ENCODE results near the gene DNAAF1.
"Not testable (repeated sequence)": the region's sequence is repeated elsewhere in the genome, so short reads cannot be mapped to it uniquely, and the experiment has no call there.

The DNAAF1 gene

GRCh38 chr16:84184775-84185174, 39.7 kb downstream of the DNAAF1 start:
- no peak for DNase-seq (ENCODE audit: low spot score)

DNA sequence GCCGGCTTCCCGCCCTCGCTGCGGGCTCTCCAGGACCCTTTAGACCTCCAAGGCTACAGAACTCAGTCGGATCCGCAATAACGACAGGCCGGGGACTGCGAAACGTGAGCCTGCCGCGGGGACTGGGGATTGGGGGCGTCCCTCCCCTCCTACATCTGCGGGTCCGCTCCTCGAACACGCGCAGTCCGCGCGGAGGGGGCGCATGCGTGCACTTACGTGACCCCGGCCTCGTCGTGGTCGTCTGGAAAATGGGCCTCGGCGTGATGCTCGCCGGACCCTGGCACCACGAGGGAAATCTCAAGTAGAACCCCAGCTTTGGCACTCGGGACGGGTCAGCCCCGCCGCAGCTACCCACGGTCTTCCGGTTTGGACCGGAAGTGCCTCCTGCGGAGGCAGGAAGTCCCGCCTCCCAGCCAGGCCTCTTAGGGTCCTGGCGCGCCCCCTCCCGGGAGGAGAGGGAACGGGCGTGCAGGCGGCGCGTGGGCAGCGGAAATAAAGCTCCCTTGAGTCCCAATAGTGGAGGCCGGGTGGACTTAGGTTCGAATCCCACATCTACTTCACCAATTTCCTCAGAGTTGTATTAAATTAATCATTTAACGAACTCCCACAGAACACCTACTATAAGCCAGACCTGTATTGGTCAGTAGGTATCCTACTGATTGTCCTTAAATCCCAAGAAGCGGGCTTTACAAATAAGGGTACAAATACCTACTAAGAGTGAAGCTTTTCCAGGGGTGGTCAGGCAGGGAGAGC, 41.8 kb downstream of the DNAAF1 start, which contains the start of gene TAF1C:
Gene TAF1C (minus strand): TSS at position 373 of the 753 bp plus-strand sequence. CDS start 2,069 bp downstream, outside the sequence.
- peak; percentile 98 for DNase-seq (ENCODE audit: low spot score)

GRCh38 chr16:84190731-84191388, 45.8 kb downstream of the DNAAF1 start, which contains the start of gene ADAD2:
Gene ADAD2, plus strand, starts transcription at chr16:84191157. Its CDS starts 74 bp downstream, at chr16:84191231.
- DNase-seq (ENCODE audit: low spot score) = peak; percentile 59

GRCh38 chr16:84191466-84191865, 46.4 kb downstream of the DNAAF1 start:
- DNase-seq (ENCODE audit: low spot score) = no peak

DNA sequence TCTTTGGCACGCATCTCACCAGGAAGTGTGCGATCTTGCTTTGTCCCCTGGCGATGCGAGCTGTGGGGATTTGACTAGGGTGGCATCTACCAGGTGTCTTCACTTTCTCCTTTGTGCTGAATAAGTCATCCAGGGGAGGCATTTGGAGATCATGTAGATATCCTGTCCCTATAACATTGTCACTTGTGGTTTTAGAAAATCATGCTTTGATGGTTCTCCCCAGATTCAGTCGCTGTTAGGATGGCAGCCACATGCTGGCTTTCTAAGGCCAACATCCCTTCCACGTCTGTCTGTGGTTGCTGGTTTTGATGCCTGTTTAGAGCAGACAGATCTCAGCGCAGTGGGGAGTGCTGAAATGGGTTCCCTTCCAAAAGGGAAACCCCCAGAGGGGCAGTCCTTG, 48.4 kb downstream of the DNAAF1 start:
- DNase-seq (ENCODE audit: low spot score) = no peak

- no peak for DNase-seq (ENCODE audit: low spot score)
Measured at GRCh38 chr16:84194018-84194417, 48.9 kb downstream of the DNAAF1 start.

DNA sequence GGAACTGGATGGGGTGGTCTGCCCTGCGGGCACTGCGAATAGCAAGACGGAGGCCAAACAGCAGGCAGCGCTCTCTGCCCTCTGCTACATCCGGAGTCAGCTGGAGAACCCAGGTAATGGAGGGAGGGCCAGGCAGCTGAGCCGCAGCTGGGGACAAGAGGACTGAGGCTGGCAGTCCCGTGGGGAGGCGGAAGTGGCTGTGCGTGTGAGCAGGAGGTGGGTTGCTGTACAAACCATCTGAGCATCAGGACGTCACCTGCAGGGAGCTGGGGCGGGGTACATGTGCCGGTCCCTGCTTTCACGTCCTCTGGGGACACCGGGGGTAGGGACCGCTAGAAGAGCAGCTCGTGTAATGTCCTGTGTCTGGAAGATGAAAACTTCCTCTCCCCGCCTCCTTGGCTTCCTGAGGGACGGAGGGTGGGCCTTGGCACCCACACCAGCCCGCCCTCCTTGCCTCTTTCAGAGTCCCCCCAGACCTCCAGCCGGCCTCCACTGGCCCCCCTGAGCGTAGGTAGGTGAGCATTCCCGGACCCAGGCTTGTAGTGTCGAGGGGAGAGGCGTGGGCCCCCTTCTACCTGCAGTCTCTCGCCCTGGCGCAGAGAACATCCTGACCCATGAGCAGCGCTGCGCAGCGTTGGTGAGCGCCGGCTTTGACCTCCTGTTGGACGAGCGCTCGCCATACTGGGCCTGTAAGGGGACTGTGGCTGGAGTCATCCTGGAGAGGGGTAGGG, 49.5 kb downstream of the DNAAF1 start:
- DNase-seq (ENCODE audit: low spot score) = no peak

DNA sequence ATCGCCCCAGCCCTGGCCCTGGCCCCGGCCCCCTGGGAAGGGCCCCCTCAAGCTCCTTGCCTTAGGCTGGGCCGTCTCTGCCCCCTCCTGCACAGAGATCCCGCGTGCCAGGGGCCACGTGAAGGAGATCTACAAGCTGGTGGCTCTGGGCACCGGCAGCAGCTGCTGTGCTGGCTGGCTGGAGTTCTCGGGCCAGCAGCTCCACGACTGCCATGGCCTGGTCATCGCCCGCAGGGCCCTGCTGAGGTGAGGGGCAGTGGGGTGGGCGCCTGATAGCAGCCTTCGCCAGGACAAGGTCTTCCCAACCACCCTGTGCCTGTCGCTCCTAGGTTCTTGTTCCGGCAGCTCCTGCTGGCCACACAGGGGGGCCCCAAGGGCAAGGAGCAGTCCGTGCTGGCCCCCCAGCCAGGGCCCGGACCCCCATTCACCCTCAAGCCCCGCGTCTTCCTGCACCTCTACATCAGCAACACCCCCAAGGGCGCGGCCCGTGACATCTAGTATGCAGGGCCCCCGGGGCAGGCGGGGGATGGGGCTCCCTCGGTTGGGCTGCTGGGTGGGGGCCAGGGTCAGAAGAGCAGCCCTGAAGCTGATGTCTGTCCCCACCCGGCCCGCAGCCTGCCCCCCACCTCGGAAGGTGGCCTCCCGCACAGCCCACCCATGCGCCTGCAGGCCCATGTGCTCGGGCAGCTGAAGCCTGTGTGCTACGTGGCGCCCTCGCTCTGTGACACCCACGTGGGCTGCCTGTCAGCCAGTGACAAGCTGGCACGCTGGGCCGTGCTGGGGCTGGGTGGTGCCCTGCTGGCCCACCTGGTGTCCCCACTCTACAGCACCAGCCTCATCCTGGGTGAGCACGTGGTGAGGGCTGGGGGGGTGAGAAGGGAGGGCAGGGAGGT, 50.3 kb downstream of the DNAAF1 start:
- DNase-seq (ENCODE audit: low spot score) = no peak

DNA sequence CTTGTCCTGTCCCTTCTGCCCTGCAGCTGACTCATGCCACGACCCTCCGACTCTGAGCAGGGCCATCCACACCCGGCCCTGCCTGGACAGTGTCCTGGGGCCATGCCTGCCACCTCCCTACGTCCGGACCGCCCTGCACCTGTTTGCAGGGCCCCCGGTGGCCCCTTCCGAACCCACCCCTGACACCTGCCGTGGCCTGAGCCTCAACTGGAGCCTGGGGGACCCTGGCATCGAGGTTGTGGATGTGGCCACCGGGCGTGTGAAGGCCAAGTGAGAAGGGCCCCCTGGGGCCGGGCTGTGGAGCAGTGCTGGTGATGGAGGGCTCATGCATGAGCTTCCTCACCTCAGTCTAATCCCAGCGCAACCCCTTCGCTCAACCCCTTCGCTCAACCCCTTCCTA, 51.0 kb downstream of the DNAAF1 start:
- no peak for DNase-seq (ENCODE audit: low spot score)

DNA sequence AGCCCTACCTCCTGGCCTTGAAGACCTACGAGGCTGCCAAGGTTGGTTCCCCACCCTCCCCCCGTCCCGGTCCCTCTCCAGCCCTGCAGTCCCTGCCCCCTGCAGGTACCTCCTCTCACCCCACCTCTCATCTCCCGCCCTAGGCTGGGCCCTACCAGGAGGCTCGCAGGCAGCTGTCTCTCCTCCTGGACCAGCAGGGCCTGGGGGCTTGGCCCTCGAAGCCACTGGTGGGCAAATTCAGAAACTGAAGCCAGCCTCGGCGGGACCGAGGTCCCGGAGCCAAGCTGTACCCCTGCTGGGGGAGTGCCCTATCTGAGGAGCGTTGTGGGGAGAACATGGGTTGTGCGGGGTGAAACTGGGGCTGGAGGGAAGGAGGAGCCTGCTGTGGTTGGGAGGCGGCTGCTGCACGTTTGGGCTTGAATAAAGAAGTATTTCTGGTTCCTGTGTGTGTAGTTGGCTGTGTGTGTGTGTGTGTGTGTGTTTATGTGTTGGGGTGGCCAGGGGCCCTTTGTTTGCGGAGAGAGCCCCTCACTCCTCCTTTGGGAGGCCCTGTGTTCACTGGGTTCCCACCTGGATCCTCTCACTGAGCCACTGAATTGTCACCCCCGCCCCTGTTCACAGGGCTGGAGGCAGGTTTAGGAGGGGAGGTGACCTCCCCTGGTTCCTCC, 51.8 kb downstream of the DNAAF1 start:
- no peak for DNase-seq (ENCODE audit: low spot score)

- no peak for DNase-seq (ENCODE audit: low spot score)
Measured at GRCh38 chr16:84197466-84198128, 52.5 kb downstream of the DNAAF1 start.

DNA sequence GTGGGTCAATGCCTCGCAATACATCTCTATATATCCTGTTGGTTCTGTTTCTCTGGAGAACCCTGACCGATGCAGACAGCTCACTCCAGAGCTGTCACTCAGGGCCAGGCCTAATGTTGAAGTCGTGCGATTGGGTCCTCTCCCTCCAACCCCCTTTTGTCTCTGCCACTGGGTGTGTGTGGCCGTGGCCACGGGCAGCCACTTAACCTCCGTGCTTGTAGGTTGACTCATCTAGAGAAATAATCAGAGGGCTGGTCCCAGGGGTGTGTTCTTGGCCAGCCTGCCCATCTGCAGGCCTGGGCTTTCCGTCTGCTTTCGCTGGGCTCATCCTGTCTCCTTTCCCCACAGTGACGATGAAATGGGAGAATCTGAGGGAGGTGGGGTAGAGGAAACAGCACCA, 53.3 kb downstream of the DNAAF1 start:
- DNase-seq (ENCODE audit: low spot score) = peak; percentile 55

- DNase-seq (ENCODE audit: low spot score) = no peak
Measured at GRCh38 chr16:84199097-84199496, 54.0 kb downstream of the DNAAF1 start.

GRCh38 chr16:84199861-84200260, 54.8 kb downstream of the DNAAF1 start:
- DNase-seq (ENCODE audit: low spot score) = no peak

DNA sequence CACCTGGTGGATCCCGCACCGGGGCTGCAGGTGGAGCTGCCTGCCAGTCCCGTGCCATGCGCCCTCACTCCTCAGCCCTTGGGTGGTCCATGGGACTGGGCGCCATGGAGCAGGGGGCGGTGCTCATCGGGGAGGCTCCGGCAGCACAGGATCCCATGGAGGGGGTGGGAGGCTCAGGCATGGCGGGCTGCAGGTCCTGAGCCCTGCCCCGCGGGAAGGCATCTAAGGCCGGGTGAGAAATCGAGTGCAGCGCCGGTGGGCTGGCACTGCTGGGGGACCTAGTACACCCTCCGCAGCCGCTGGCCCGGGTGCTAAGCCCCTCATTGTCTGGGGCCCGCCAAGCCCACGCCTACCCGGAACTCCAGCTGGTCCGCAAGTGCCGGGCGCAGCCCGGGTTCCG, 59.4 kb downstream of the DNAAF1 start:
- DNase-seq (ENCODE audit: low spot score) = not testable (repeated sequence)

GRCh38 chr16:84205123-84205522, 60.0 kb downstream of the DNAAF1 start:
- DNase-seq (ENCODE audit: low spot score) = peak; percentile 57

GRCh38 chr16:84205976-84206691, 61.0 kb downstream of the DNAAF1 start:
- no peak for DNase-seq (ENCODE audit: low spot score)

GRCh38 chr16:84207251-84207650, 62.1 kb downstream of the DNAAF1 start:
- DNase-seq (ENCODE audit: low spot score) = no peak

- no peak for DNase-seq (ENCODE audit: low spot score)
Measured at GRCh38 chr16:84207879-84208278, 62.8 kb downstream of the DNAAF1 start.

- DNase-seq (ENCODE audit: low spot score) = no peak
Measured at GRCh38 chr16:84209989-84210388, 64.9 kb downstream of the DNAAF1 start.

All from AG08396 (cell line).